HCT116 (cell line): ENCODE measurements around the gene KDM5A. TPM values are rescaled to one million over a fixed set of nuclear protein-coding genes. Genes with fewer than 3 reads are reported as not detected.

Experiments used
- ATAC-seq: fragments of 200-7000 bp; cut with Tn5 transposase; 2 replicates; pipeline ENCODE4 v1.9.1; 2020; ENCODE audit warnings: mild to moderate bottlenecking, moderate library complexity
- BruUV-seq: library from RNA; stranded (reverse); fragments of 400-500 nt; replicated peaks from 2 replicates; lab custom pipeline; 2021; lab: Mats Ljungman, UMichigan
- CTCF ChIA-PET: fragments of 300-600 bp; sonication (Branson Sonifier 250); formaldehyde crosslinking; loops from one replicate; lab custom pipeline; 2021; ENCODE audit warnings: antibody characterized with exemption; lab: Charles Lee
- POLR2A ChIA-PET: fragments of 300-600, 350-600 bp; sonication (Branson Sonifier 250); formaldehyde crosslinking; loops from one replicate; lab custom pipeline; 2021; ENCODE audit warnings: antibody characterized with exemption; lab: Charles Lee
- RAD21 ChIA-PET, 2 experiments: fragments of 300-600 bp; sonication (Branson Sonifier 250); formaldehyde crosslinking; loops; one replicate each; lab custom pipeline; 2023; ENCODE audit warnings: low total read pairs in 2 of 2; ENCODE audit not compliant: uncharacterized antibody in 2 of 2, unreplicated experiment in 2 of 2, low non-redundant PET in 1 of 2; lab: Charles Lee
- DNase-seq: peaks from one replicate; pipeline ENCODE4 v3.0.0-alpha.2; 2010; ENCODE audit warnings: low read depth, low spot score
- H2AFZ ChIP-seq: fragments of 200-600 bp; shearing (Covaris generic), sonication (generic); 2 replicates; pipeline ENCODE4 v1.6.1; 2017; ENCODE audit warnings: low read depth, mixed run types, mixed read lengths, antibody characterized with exemption, low read length; ENCODE audit not compliant: poor library complexity, severe bottlenecking
- H3K27ac ChIP-seq: 2 replicates; pipeline ENCODE4 v1.5.1; 2012; ENCODE audit warnings: low read depth, low read length
- H3K27me3 ChIP-seq: fragments of 200-600 bp; sonication (generic); 2 replicates; pipeline ENCODE4 v1.6.1; 2016; ENCODE audit warnings: mixed run types, low read length, mixed read lengths; ENCODE audit not compliant: insufficient read depth
- H3K36me3 ChIP-seq, 2 experiments: fragments of 200-500 bp in 1 of 2; fragments of 200-600 bp in 1 of 2; sonication (Bioruptor generic) in 1 of 2; sonication (generic) in 1 of 2; 2 replicates each; pipeline versions ENCODE4 v1.5.1 to v1.6.1; 2014 to 2016; ENCODE audit warnings: low read length in 2 of 2, inconsistent platforms in 1 of 2, mixed read lengths in 1 of 2, mixed run types in 1 of 2; ENCODE audit not compliant: insufficient read depth in 2 of 2, control insufficient read depth in 1 of 2
- H3K4me1 ChIP-seq, 2 experiments: fragments of 200-600 bp in 1 of 2; sonication (generic) in 1 of 2; 2 replicates each; pipeline versions ENCODE4 v1.5.1 to v1.6.1; 2012 to 2017; ENCODE audit warnings: low read length in 2 of 2, inconsistent platforms in 1 of 2, mild to moderate bottlenecking in 1 of 2, mixed read lengths in 1 of 2, mixed run types in 1 of 2, moderate library complexity in 1 of 2; ENCODE audit not compliant: insufficient read depth in 2 of 2, control insufficient read depth in 1 of 2
- H3K4me2 ChIP-seq: fragments of 200-600 bp; sonication (generic); 2 replicates; pipeline ENCODE4 v1.6.1; 2017; ENCODE audit warnings: mixed run types, low read length, mixed read lengths
- H3K4me3 ChIP-seq, 2 experiments: fragments of 200-600 bp in 1 of 2; sonication (generic) in 1 of 2; replicated peaks in 1 of 2; 2 replicates each; pipeline ENCODE4 v1.5.1; 2011 to 2016; ENCODE audit warnings: low read length in 2 of 2, control low read depth in 1 of 2, low read depth in 1 of 2, mild to moderate bottlenecking in 1 of 2, mixed read lengths in 1 of 2, mixed run types in 1 of 2
- H3K79me2 ChIP-seq: fragments of 200-600 bp; sonication (generic); 2 replicates; pipeline ENCODE4 v1.6.1; 2017; ENCODE audit warnings: mild to moderate bottlenecking, mixed run types, low read length, moderate library complexity, mixed read lengths; ENCODE audit not compliant: insufficient read depth
- H3K9ac ChIP-seq: fragments of 200-600 bp; sonication (generic); 2 replicates; pipeline ENCODE4 v1.6.1; 2016; ENCODE audit warnings: low read length, mixed read lengths
- H3K9me2 ChIP-seq: fragments of 200-600 bp; sonication (generic), shearing (Covaris generic); 2 replicates; pipeline ENCODE4 v1.6.1; 2017; ENCODE audit warnings: mixed run types, mild to moderate bottlenecking, moderate library complexity; ENCODE audit not compliant: insufficient read depth
- H3K9me3 ChIP-seq, 2 experiments: fragments of 200-500 bp in 1 of 2; fragments of 200-600 bp in 1 of 2; sonication (Bioruptor generic) in 1 of 2; sonication (generic) in 1 of 2; 2 replicates each; pipeline ENCODE4 v1.6.1; 2014 to 2017; ENCODE audit warnings: low read length in 2 of 2, mixed read lengths in 2 of 2, inconsistent platforms in 1 of 2, low read depth in 1 of 2, mild to moderate bottlenecking in 1 of 2, mixed run types in 1 of 2, moderate library complexity in 1 of 2; ENCODE audit not compliant: control insufficient read depth in 1 of 2, insufficient read depth in 1 of 2
- H4K20me1 ChIP-seq: fragments of 200-600 bp; sonication (generic), shearing (Covaris generic); 2 replicates; pipeline ENCODE4 v1.6.1; 2017; ENCODE audit warnings: mixed run types, mild to moderate bottlenecking, moderate library complexity; ENCODE audit not compliant: insufficient read depth
- CEBPB ChIP-seq: IDR thresholded peaks from 2 replicates; pipeline ENCODE4 v1.6.1; 2012; ENCODE audit warnings: low read depth
- ELF1 ChIP-seq: IDR thresholded peaks from 2 replicates; pipeline ENCODE4 v1.6.1; 2012; ENCODE audit warnings: low read depth, borderline replicate concordance
- JUND ChIP-seq: IDR thresholded peaks from 2 replicates; pipeline ENCODE4 v1.6.1; 2012
- POLR2AphosphoS5 ChIP-seq: IDR thresholded peaks from 2 replicates; pipeline ENCODE4 v1.6.1; 2011; ENCODE audit warnings: mild to moderate bottlenecking, low read depth, low read length, moderate library complexity
- RAD21 ChIP-seq: IDR thresholded peaks from 2 replicates; pipeline ENCODE4 v1.6.1; 2012; ENCODE audit warnings: low read depth, mild to moderate bottlenecking
- REST ChIP-seq: IDR thresholded peaks from 2 replicates; pipeline ENCODE4 v1.6.1; 2012; ENCODE audit warnings: low read depth
- SP1 ChIP-seq: IDR thresholded peaks from 2 replicates; pipeline ENCODE4 v1.6.1; 2012; ENCODE audit warnings: low read depth
- TCF7L2 ChIP-seq: IDR thresholded peaks from 2 replicates; pipeline ENCODE4 v1.7.0; 2011; ENCODE audit warnings: borderline replicate concordance, inconsistent platforms; ENCODE audit not compliant: insufficient read depth, insufficient read length; ENCODE audit errors: extremely low read depth
- ZFX ChIP-seq: fragments of 450-650 bp; IDR thresholded peaks from 2 replicates; pipeline ENCODE4 v1.6.1; 2017
- ZNF274 ChIP-seq: fragments of 200-500 bp; sonication (Bioruptor generic); IDR thresholded peaks from 2 replicates; pipeline ENCODE4 v1.6.1; 2014; ENCODE audit warnings: mild to moderate bottlenecking, low read depth, low read length, inconsistent platforms
- intact Hi-C: fragments of 100-400 bp; cut with micrococcal nuclease; formaldehyde crosslinking; loops from 2 replicates; pipeline ENCODE4 v1.10.0; 2022
- total RNA-seq: library from RNA; stranded (reverse); gene quantifications from one replicate; pipeline ENCODE4 v1.2.1, GENCODE V29; 2021; ENCODE audit not compliant: unreplicated experiment
- TF ChIP-seq, protein P1 (sequence below), 3 experiments: fragments of 200-600 bp in 1 of 3; sonication (generic) in 1 of 3; IDR thresholded peaks in 2 of 3; conservative IDR thresholded peaks in 1 of 3; 2 replicates each; pipeline ENCODE4 v1.5.1; 2012 to 2017; ENCODE audit warnings: low read depth in 2 of 3, low read length in 2 of 3, antibody characterized with exemption in 1 of 3, borderline replicate concordance in 1 of 3, control low read depth in 1 of 3, mild to moderate bottlenecking in 1 of 3, mixed read lengths in 1 of 3, mixed run types in 1 of 3, moderate library complexity in 1 of 3; ENCODE audit not compliant: insufficient read depth in 1 of 3

KDM5A gene
- total RNA-seq, 1 experiment from 2014 or later, result 49.0 TPM

GRCh38 chr12:263574-263973 is 125.5 kb downstream of the KDM5A start:
- H3K9me3 ChIP-seq, result no peaks in the 10 kb centered on the region
- DNase-seq (no peak), ATAC-seq (no peak)
- TF ChIP-seq ELF1, result no peak
- TF ChIP-seq, protein P1, sequence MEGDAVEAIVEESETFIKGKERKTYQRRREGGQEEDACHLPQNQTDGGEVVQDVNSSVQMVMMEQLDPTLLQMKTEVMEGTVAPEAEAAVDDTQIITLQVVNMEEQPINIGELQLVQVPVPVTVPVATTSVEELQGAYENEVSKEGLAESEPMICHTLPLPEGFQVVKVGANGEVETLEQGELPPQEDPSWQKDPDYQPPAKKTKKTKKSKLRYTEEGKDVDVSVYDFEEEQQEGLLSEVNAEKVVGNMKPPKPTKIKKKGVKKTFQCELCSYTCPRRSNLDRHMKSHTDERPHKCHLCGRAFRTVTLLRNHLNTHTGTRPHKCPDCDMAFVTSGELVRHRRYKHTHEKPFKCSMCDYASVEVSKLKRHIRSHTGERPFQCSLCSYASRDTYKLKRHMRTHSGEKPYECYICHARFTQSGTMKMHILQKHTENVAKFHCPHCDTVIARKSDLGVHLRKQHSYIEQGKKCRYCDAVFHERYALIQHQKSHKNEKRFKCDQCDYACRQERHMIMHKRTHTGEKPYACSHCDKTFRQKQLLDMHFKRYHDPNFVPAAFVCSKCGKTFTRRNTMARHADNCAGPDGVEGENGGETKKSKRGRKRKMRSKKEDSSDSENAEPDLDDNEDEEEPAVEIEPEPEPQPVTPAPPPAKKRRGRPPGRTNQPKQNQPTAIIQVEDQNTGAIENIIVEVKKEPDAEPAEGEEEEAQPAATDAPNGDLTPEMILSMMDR (IDR thresholded peaks at IDR 0.05 in 2 of 3, conservative IDR thresholded peaks at IDR 0.05 in 1 of 3; ENCODE audit: borderline replicate concordance in 1 of 3, insufficient read depth in 1 of 3, low read depth in 2 of 3, low read length in 2 of 3), result no peak
- H3K27ac ChIP-seq, result no peak overlapping the region
- H3K4me3 ChIP-seq, result no peak overlapping the region
- peaks cover 4% of the 10 kb centered on the region; the same call in 1 of the 2 replicates for H3K27me3 ChIP-seq
- ChIA-PET RAD21 (no interaction called here), CTCF (no interaction called here), POLR2A (no interaction called here)
- no peaks in the 10 kb centered on the region for H3K9me2 ChIP-seq
- H3K4me2 ChIP-seq, result no peak overlapping the region
- no peak overlapping the region for H2AFZ ChIP-seq
- no TSS peak for BruUV-seq
- H3K4me1 ChIP-seq, result no peaks in the 10 kb centered on the region
- H4K20me1 ChIP-seq, result no peaks in the 10 kb centered on the region
- no peaks in the 10 kb centered on the region for H3K36me3 ChIP-seq
- intact Hi-C loops, result no loop called here
- no peaks in the 10 kb centered on the region for H3K79me2 ChIP-seq
- no peak overlapping the region for H3K9ac ChIP-seq

GRCh38 chr12:262817-263216 is 126.3 kb downstream of the KDM5A start, which contains the start of gene SLC6A13:
Gene SLC6A13, minus strand, starts transcription at chr12:262836. Its CDS starts 2,784 bp downstream, at chr12:260052.
- H3K27me3 ChIP-seq, result peaks cover 10% of the 10 kb centered on the region; the same call in 1 of the 2 replicates
- CTCF ChIA-PET, result no interaction called here
- POLR2A ChIA-PET, result no interaction called here

More at GRCh38 chr12:262817-263216, 126.3 kb downstream of the KDM5A start, which contains the start of gene SLC6A13:
- H3K27ac ChIP-seq, result no peak within 1 kb of the TSS
- no peaks in the 10 kb centered on the region for H3K9me3 ChIP-seq
- no peak within 1 kb of the TSS for H3K4me2 ChIP-seq
- intact Hi-C loops, result no loop called here
- no peaks in the 10 kb centered on the region for H4K20me1 ChIP-seq
- BruUV-seq, result no TSS peak
- no peaks in the 10 kb centered on the region for H3K4me1 ChIP-seq
- DNase-seq (no peak), ATAC-seq (no peak)
- no peaks in the 10 kb centered on the region for H3K79me2 ChIP-seq
- TF ChIP-seq JUND (no peak), ZNF274 (no peak), REST (no peak), TCF7L2 (no peak), RAD21 (no peak), POLR2AphosphoS5 (no peak), ZFX (no peak), CEBPB (no peak), SP1 (no peak)
- TF ChIP-seq, protein P1 (IDR thresholded peaks at IDR 0.05 in 2 of 3, conservative IDR thresholded peaks at IDR 0.05 in 1 of 3; ENCODE audit: borderline replicate concordance in 1 of 3, insufficient read depth in 1 of 3, low read depth in 2 of 3, low read length in 2 of 3), result no peak
- H3K36me3 ChIP-seq, result no peaks in the 10 kb centered on the region
- no peak within 1 kb of the TSS for H3K4me3 ChIP-seq
- RAD21 ChIA-PET, result no interaction called here
- H2AFZ ChIP-seq, result no peak within 1 kb of the TSS
- H3K9me2 ChIP-seq, result no peaks in the 10 kb centered on the region
- H3K9ac ChIP-seq, result no peak within 1 kb of the TSS
